Mesenchymal stem cell (in vitro differentiated cells and primary cell): ENCODE data around the gene GHRHR.

Experiments used
- DNase-seq: peaks from one replicate; pipeline ENCODE4 v3.0.0-alpha.2; 2013
- H2AFZ ChIP-seq: one replicate; pipeline ENCODE4 v1.6.1; 2013; ENCODE audit warnings: low read depth, mild to moderate bottlenecking, control low read depth, inconsistent platforms, low read length, moderate library complexity
- H2AK5ac ChIP-seq: 2 replicates; pipeline ENCODE4 v1.6.1; 2013; ENCODE audit warnings: low read length, moderate library complexity, mild to moderate bottlenecking, inconsistent platforms; ENCODE audit not compliant: severe bottlenecking
- H2BK120ac ChIP-seq: one replicate; pipeline ENCODE4 v1.6.1; 2013; ENCODE audit warnings: low read depth, mild to moderate bottlenecking, inconsistent platforms, low read length, moderate library complexity
- H2BK12ac ChIP-seq, 2 experiments: one replicate each; pipeline ENCODE4 v1.6.1; 2013; ENCODE audit warnings: inconsistent platforms in 2 of 2, low read length in 2 of 2, mild to moderate bottlenecking in 2 of 2, moderate library complexity in 2 of 2, control low read depth in 1 of 2
- H2BK15ac ChIP-seq: one replicate; pipeline ENCODE4 v1.6.1; 2013; ENCODE audit warnings: mild to moderate bottlenecking, low read depth, inconsistent platforms; ENCODE audit not compliant: poor library complexity, severe bottlenecking
- H2BK5ac ChIP-seq: 2 replicates; pipeline ENCODE4 v1.6.1; 2013; ENCODE audit warnings: low read depth, mild to moderate bottlenecking, low read length, control low read depth, inconsistent platforms; ENCODE audit not compliant: poor library complexity, severe bottlenecking
- H3K14ac ChIP-seq, 2 experiments: one replicate each; pipeline ENCODE4 v1.6.1; 2013; ENCODE audit warnings: inconsistent platforms in 2 of 2, low read length in 2 of 2, control low read depth in 1 of 2, mild to moderate bottlenecking in 1 of 2, moderate library complexity in 1 of 2
- H3K18ac ChIP-seq, 2 experiments: one replicate each; pipeline ENCODE4 v1.6.1; 2013; ENCODE audit warnings: inconsistent platforms in 2 of 2, low read length in 2 of 2, control low read depth in 1 of 2, low read depth in 1 of 2, mild to moderate bottlenecking in 1 of 2
- H3K23ac ChIP-seq, 2 experiments: one replicate each; pipeline ENCODE4 v1.6.1; 2013; ENCODE audit warnings: inconsistent platforms in 2 of 2, low read length in 2 of 2, mild to moderate bottlenecking in 2 of 2, moderate library complexity in 2 of 2, control low read depth in 1 of 2
- H3K27ac ChIP-seq: 2 replicates; pipeline ENCODE4 v1.5.1; 2013; ENCODE audit warnings: mild to moderate bottlenecking, moderate library complexity, low read length, control low read depth, inconsistent platforms; ENCODE audit not compliant: poor library complexity, severe bottlenecking
- H3K27me3 ChIP-seq, 2 experiments: 2 replicates each; pipeline versions ENCODE4 v1.6.1 to v1.7.0; 2013; ENCODE audit warnings: low read length in 2 of 2, mild to moderate bottlenecking in 2 of 2, moderate library complexity in 2 of 2, control low read depth in 1 of 2, inconsistent platforms in 1 of 2; ENCODE audit not compliant: control insufficient read depth in 1 of 2, insufficient read depth in 1 of 2
- H3K36me3 ChIP-seq, 2 experiments: 2 replicates each; pipeline versions ENCODE4 v1.6.1 to v1.7.0; 2013; ENCODE audit warnings: low read length in 2 of 2, control low read depth in 1 of 2, inconsistent platforms in 1 of 2, low read depth in 1 of 2, mild to moderate bottlenecking in 1 of 2; ENCODE audit not compliant: insufficient read depth in 2 of 2, control insufficient read depth in 1 of 2
- H3K4ac ChIP-seq, 2 experiments: one replicate each; pipeline ENCODE4 v1.6.1; 2013; ENCODE audit warnings: inconsistent platforms in 2 of 2, low read length in 2 of 2, mild to moderate bottlenecking in 2 of 2, moderate library complexity in 2 of 2, control low read depth in 1 of 2, low read depth in 1 of 2
- H3K4me1 ChIP-seq: 2 replicates; pipeline ENCODE4 v1.6.1; 2013; ENCODE audit warnings: low read depth, low read length, control low read depth; ENCODE audit not compliant: control insufficient read depth, insufficient read depth
- H3K4me2 ChIP-seq: 2 replicates; pipeline ENCODE4 v1.6.1; 2013; ENCODE audit warnings: low read length, mild to moderate bottlenecking, inconsistent platforms; ENCODE audit not compliant: poor library complexity, severe bottlenecking
- H3K4me3 ChIP-seq, 2 experiments: 2 replicates each; pipeline versions ENCODE4 v1.5.1 to v1.7.0; 2013; ENCODE audit warnings: low read length in 2 of 2, mild to moderate bottlenecking in 2 of 2, control low read depth in 1 of 2, low read depth in 1 of 2; ENCODE audit not compliant: insufficient read depth in 1 of 2
- H3K79me1 ChIP-seq: replicated peaks from 2 replicates; pipeline ENCODE4 v1.6.1; 2013; ENCODE audit warnings: mild to moderate bottlenecking, control low read depth, low read length, inconsistent platforms; ENCODE audit not compliant: poor library complexity, severe bottlenecking
- H3K9ac ChIP-seq: 2 replicates; pipeline ENCODE4 v1.7.0; 2013; ENCODE audit warnings: mild to moderate bottlenecking, low read length, moderate library complexity
- H3K9me3 ChIP-seq: 2 replicates; pipeline ENCODE4 v1.7.0; 2013; ENCODE audit warnings: mild to moderate bottlenecking, low read length; ENCODE audit not compliant: control insufficient read depth
- H4K8ac ChIP-seq: one replicate; pipeline ENCODE4 v1.6.1; 2013; ENCODE audit warnings: inconsistent platforms, mild to moderate bottlenecking, low read length, moderate library complexity
- H4K91ac ChIP-seq: one replicate; pipeline ENCODE4 v1.6.1; 2013; ENCODE audit warnings: mild to moderate bottlenecking, low read length, inconsistent platforms
- WGBS: methylation state at CpG from one replicate; pipeline ENCODE4 v1.1.7; 2013; ENCODE audit warnings: mixed read lengths; 5-methylcytosine and 5-hydroxymethylcytosine counted together

GHRHR gene

DNA sequence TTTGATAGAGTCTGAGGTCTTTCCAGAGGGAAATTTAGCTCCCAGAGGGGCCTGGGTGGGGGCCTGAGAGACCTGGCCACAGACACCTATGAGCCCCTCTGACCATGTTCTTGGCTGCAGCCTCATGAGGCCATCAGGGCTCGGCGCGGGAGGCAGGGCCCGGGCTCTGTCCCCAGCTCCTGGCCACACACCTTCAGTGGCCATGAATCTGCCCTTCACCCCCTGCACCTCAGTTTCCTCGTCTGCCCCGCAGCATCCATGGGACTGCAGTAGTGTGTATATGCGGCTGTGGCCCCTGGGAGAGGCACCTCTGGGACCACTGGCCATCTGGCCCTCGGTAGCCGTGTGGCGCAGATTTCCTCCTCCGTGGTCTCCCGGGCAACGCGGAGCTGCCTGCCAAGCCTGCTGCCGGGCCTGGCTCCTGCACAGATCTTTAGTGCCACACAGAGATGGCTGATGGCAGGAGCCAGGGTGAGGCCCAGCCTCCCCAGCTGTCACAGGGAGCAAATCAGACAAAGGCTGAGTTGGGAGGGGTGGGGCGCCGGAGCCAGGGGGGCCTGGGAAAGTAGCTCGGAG lies 64.8 kb downstream of the GHRHR start:
- no peak overlapping the region for H3K4ac ChIP-seq
- H3K27me3 ChIP-seq: peaks cover 5 to 45% of the 10 kb centered on the region in 2 experiments
- H3K18ac ChIP-seq: no peak overlapping the region
- no peak overlapping the region for H2AFZ ChIP-seq
- no peaks in the 10 kb centered on the region for H3K9me3 ChIP-seq
- no peak overlapping the region for H3K23ac ChIP-seq
- H3K27ac ChIP-seq: no peak overlapping the region
- H2BK12ac ChIP-seq: no peak overlapping the region
- no peak overlapping the region for H2BK15ac ChIP-seq
- H2BK120ac ChIP-seq: no peak overlapping the region
- no peaks in the 10 kb centered on the region for H3K79me1 ChIP-seq
- H4K91ac ChIP-seq: no peak overlapping the region
- 95% methylated on average over 17 of the region's 18 CpGs for WGBS
- no peak overlapping the region for H2BK5ac ChIP-seq
- H3K14ac ChIP-seq: no peak overlapping the region
- H3K9ac ChIP-seq: no peak overlapping the region
- H3K4me3 ChIP-seq: no peak overlapping the region
- H3K36me3 ChIP-seq: no peaks in the 10 kb centered on the region
- no peak overlapping the region for H4K8ac ChIP-seq
- DNase-seq: no peak
- peaks cover 2% of the 10 kb centered on the region for H3K4me1 ChIP-seq
- H2AK5ac ChIP-seq: no peak overlapping the region
- no peak overlapping the region for H3K4me2 ChIP-seq
